Smooth muscle cell (in vitro differentiated cells): ENCODE measurements around the gene CAPZA1. TPM values are rescaled to one million over a fixed set of nuclear protein-coding genes. Genes with fewer than 3 reads are reported as not detected.

ENCODE experiments used
- DNase-seq: peaks from one replicate; lab custom pipeline; 2025; ENCODE audit not compliant: unreplicated experiment; lab: John Stamatoyannopoulos, UW
- H2AFZ ChIP-seq: fragments of 200-600 bp; sonication (generic); 2 replicates; pipeline ENCODE4 v1.6.0; 2016; ENCODE audit warnings: antibody characterized with exemption, low read depth, mild to moderate bottlenecking
- H3F3A ChIP-seq: fragments of 200-600 bp; sonication (generic); 2 replicates; pipeline ENCODE4 v1.6.0; 2017; ENCODE audit warnings: antibody characterized with exemption, low read depth
- H3K27ac ChIP-seq: fragments of 200-600 bp; sonication (generic); 2 replicates; pipeline ENCODE4 v1.5.1; 2016; ENCODE audit warnings: low read depth, mild to moderate bottlenecking
- H3K27me3 ChIP-seq: fragments of 200-600 bp; sonication (generic); 2 replicates; pipeline ENCODE4 v1.6.1; 2016; ENCODE audit warnings: low read depth, mild to moderate bottlenecking
- H3K36me3 ChIP-seq: fragments of 200-600 bp; sonication (generic); 2 replicates; pipeline ENCODE4 v1.5.1; 2016; ENCODE audit warnings: low read depth
- H3K4me1 ChIP-seq: fragments of 200-600 bp; sonication (generic); 2 replicates; pipeline ENCODE4 v1.5.1; 2016; ENCODE audit warnings: low read depth
- H3K4me2 ChIP-seq: fragments of 200-600 bp; sonication (generic); 2 replicates; pipeline ENCODE4 v1.6.0; 2016; ENCODE audit warnings: mild to moderate bottlenecking
- H3K4me3 ChIP-seq: fragments of 200-600 bp; sonication (generic); 2 replicates; pipeline ENCODE4 v1.5.1; 2016; ENCODE audit warnings: mild to moderate bottlenecking
- H3K79me2 ChIP-seq: fragments of 200-600 bp; sonication (generic); 2 replicates; pipeline ENCODE4 v1.6.0; 2016; ENCODE audit warnings: low read depth, mild to moderate bottlenecking
- H3K9ac ChIP-seq: fragments of 200-600 bp; sonication (generic); 2 replicates; pipeline ENCODE4 v1.6.0; 2016; ENCODE audit warnings: low read depth
- H3K9me3 ChIP-seq: fragments of 200-600 bp; sonication (generic); replicated peaks from 2 replicates; pipeline ENCODE4 v1.5.1; 2016; ENCODE audit warnings: low read depth
- H4K20me1 ChIP-seq: fragments of 200-600 bp; sonication (generic); 2 replicates; pipeline ENCODE4 v1.6.0; 2016; ENCODE audit warnings: low read depth
- CTCF ChIP-seq: fragments of 200-600 bp; sonication (generic); IDR thresholded peaks from 2 replicates; pipeline ENCODE4 v1.5.1; 2017; ENCODE audit warnings: borderline replicate concordance, mild to moderate bottlenecking, antibody characterized with exemption; ENCODE audit not compliant: insufficient read depth, poor library complexity, severe bottlenecking
- WGBS: methylation state at CpG from one replicate; pipeline ENCODE4 v1.1.7; 2016; ENCODE audit warnings: low lambda C conversion rate; 5-methylcytosine and 5-hydroxymethylcytosine counted together
- polyA plus RNA-seq: library from polyadenylated mRNA; unstranded; fragments of >200 nt; fragmentation: Nextera tagmentation; extraction: Ambion mirVana; gene quantifications from 2 replicates; pipeline ENCODE4 v1.2.1, GENCODE V29; 2016
- total RNA-seq: library from RNA; depleted of rRNA; stranded (reverse); fragments of >200 nt; gene quantifications from 2 replicates; pipeline ENCODE4 v1.2.3, GENCODE V29; 2014

CAPZA1 gene
- total and polyA plus RNA-seq, 2 experiments from 2014 or later: 100 to 264 TPM

GRCh38 chr1:112715264-112716053, 95.8 kb downstream of the CAPZA1 start, which contains the start of gene PPM1J:
PPM1J (minus strand) TSS chr1:112715332; CDS start chr1:112715301, 31 bp downstream.
- Histone ChIP-seq H3K79me2 (no peaks in the 10 kb centered on the region), H3F3A (no peaks in the 10 kb centered on the region), H3K9me3 (no peaks in the 10 kb centered on the region), H3K36me3 (no peaks in the 10 kb centered on the region), H3K27ac (no peak within 1 kb of the TSS), H2AFZ (peak within 1 kb of the TSS; percentile 84), H3K4me3 (peak within 1 kb of the TSS; percentile 61), H3K9ac (no peak within 1 kb of the TSS), H4K20me1 (no peaks in the 10 kb centered on the region), H3K4me2 (peak within 1 kb of the TSS; percentile 87), H3K4me1 (peaks cover 11% of the 10 kb centered on the region), H3K27me3 (peaks cover 6% of the 10 kb centered on the region)
- under 1% methylated on average over 31 of the region's 51 CpGs for WGBS
- no peak for TF ChIP-seq CTCF
- DNase-seq: peak; percentile 84

GRCh38 chr1:112716133-112716720, 96.6 kb downstream of the CAPZA1 start:
- no peaks in the 10 kb centered on the region for H3K36me3 ChIP-seq
- H3K4me2 ChIP-seq: peak overlapping the region; percentile 87
- no peaks in the 10 kb centered on the region for H3K9me3 ChIP-seq
- H3K4me3 ChIP-seq: peak overlapping the region; percentile 61
- H3K4me1 ChIP-seq: peaks cover 11% of the 10 kb centered on the region
- H3K27ac ChIP-seq: no peak overlapping the region
- H3K9ac ChIP-seq: no peak overlapping the region
- H3F3A ChIP-seq: no peaks in the 10 kb centered on the region
- H3K27me3 ChIP-seq: peaks cover 6% of the 10 kb centered on the region
- H2AFZ ChIP-seq: peak overlapping the region; percentile 84
- peak; percentile 93 for TF ChIP-seq CTCF
- H4K20me1 ChIP-seq: no peaks in the 10 kb centered on the region
- DNase-seq: peak; percentile 55
- no peaks in the 10 kb centered on the region for H3K79me2 ChIP-seq
- WGBS: 18% methylated on average over 13 of the region's 13 CpGs

- H4K20me1 ChIP-seq: no peaks in the 10 kb centered on the region
- TF ChIP-seq CTCF: no peak
- H2AFZ ChIP-seq: no peak overlapping the region
- peaks cover 17% of the 10 kb centered on the region for H3K4me1 ChIP-seq
- H3K9ac ChIP-seq: no peak overlapping the region
- no peak overlapping the region for H3K4me2 ChIP-seq
- no peak for DNase-seq
- H3K79me2 ChIP-seq: no peaks in the 10 kb centered on the region
- H3K27me3 ChIP-seq: peaks cover 6% of the 10 kb centered on the region
- no peaks in the 10 kb centered on the region for H3K9me3 ChIP-seq
- H3K4me3 ChIP-seq: no peak overlapping the region
- H3K36me3 ChIP-seq: no peaks in the 10 kb centered on the region
- no peaks in the 10 kb centered on the region for H3F3A ChIP-seq
- WGBS: 77% methylated on average over 2 of the region's 2 CpGs
- H3K27ac ChIP-seq: no peak overlapping the region
These were observed 97.7 kb downstream of the CAPZA1 start for GRCh38 chr1:112717263-112717873.
